ENCODE results near the gene EXTL2.
"Not testable (repeated sequence)": the region's sequence is repeated elsewhere in the genome, so short reads cannot be mapped to it uniquely, and the experiment has no call there.

EXTL2 gene

GRCh38 chr1:100889869-100890482 lies 4.7 kb downstream of the EXTL2 start:
- H2BK12ac ChIP-seq (ENCODE audit: low read length in 2 of 2); H3K9ac ChIP-seq (ENCODE audit: low read length); H4K91ac ChIP-seq (ENCODE audit: low read length); H3K4me2 ChIP-seq (ENCODE audit: low read length, poor library complexity, severe bottlenecking); H2BK5ac ChIP-seq (ENCODE audit: low read depth, low read length, poor library complexity, severe bottlenecking); H4K8ac ChIP-seq (ENCODE audit: low read length); H3K9me3 ChIP-seq (ENCODE audit: control insufficient read depth, low read length); H3K4me3 ChIP-seq (ENCODE audit: insufficient read depth in 1 of 2, low read depth in 1 of 2, low read length in 2 of 2); H3K14ac ChIP-seq (ENCODE audit: low read length in 2 of 2); H2BK120ac ChIP-seq (ENCODE audit: low read depth, low read length); H3K4ac ChIP-seq (ENCODE audit: low read depth in 1 of 2, low read length in 2 of 2); H3K36me3 ChIP-seq (ENCODE audit: control insufficient read depth in 1 of 2, insufficient read depth in 2 of 2, low read depth in 1 of 2, low read length in 2 of 2); H2AFZ ChIP-seq (ENCODE audit: low read depth, low read length); H3K27ac ChIP-seq (ENCODE audit: low read length, poor library complexity, severe bottlenecking); H3K18ac ChIP-seq (ENCODE audit: low read depth in 1 of 2, low read length in 2 of 2); DNase-seq; H2AK5ac ChIP-seq (ENCODE audit: low read length, severe bottlenecking); H3K23ac ChIP-seq (ENCODE audit: low read length in 2 of 2); H3K27me3 ChIP-seq (ENCODE audit: control insufficient read depth in 1 of 2, insufficient read depth in 1 of 2, low read length in 2 of 2); H3K4me1 ChIP-seq (ENCODE audit: control insufficient read depth, insufficient read depth, low read depth, low read length): not testable (repeated sequence)
- peaks cover 29% of the 10 kb centered on the region for H3K79me1 ChIP-seq (replicated peaks; ENCODE audit: low read length, poor library complexity, severe bottlenecking)
- 100% methylated on average over 2 of the region's 2 CpGs for WGBS
- peak overlapping the region; percentile 23 for H2BK15ac ChIP-seq (ENCODE audit: low read depth, poor library complexity, severe bottlenecking)

- not testable (repeated sequence) for H2BK12ac ChIP-seq (ENCODE audit: low read length in 2 of 2); H2BK15ac ChIP-seq (ENCODE audit: low read depth, poor library complexity, severe bottlenecking); H3K4me2 ChIP-seq (ENCODE audit: low read length, poor library complexity, severe bottlenecking); DNase-seq; H2AFZ ChIP-seq (ENCODE audit: low read depth, low read length); H3K14ac ChIP-seq (ENCODE audit: low read length in 2 of 2); H3K4ac ChIP-seq (ENCODE audit: low read depth in 1 of 2, low read length in 2 of 2); H2BK5ac ChIP-seq (ENCODE audit: low read depth, low read length, poor library complexity, severe bottlenecking); H3K4me1 ChIP-seq (ENCODE audit: control insufficient read depth, insufficient read depth, low read depth, low read length); H3K23ac ChIP-seq (ENCODE audit: low read length in 2 of 2); H3K27me3 ChIP-seq (ENCODE audit: control insufficient read depth in 1 of 2, insufficient read depth in 1 of 2, low read length in 2 of 2); H3K4me3 ChIP-seq (ENCODE audit: insufficient read depth in 1 of 2, low read depth in 1 of 2, low read length in 2 of 2); H3K27ac ChIP-seq (ENCODE audit: low read length, poor library complexity, severe bottlenecking); H2AK5ac ChIP-seq (ENCODE audit: low read length, severe bottlenecking); H3K9ac ChIP-seq (ENCODE audit: low read length); H3K36me3 ChIP-seq (ENCODE audit: control insufficient read depth in 1 of 2, insufficient read depth in 2 of 2, low read depth in 1 of 2, low read length in 2 of 2); H3K9me3 ChIP-seq (ENCODE audit: control insufficient read depth, low read length); H3K18ac ChIP-seq (ENCODE audit: low read depth in 1 of 2, low read length in 2 of 2); H4K91ac ChIP-seq (ENCODE audit: low read length); H4K8ac ChIP-seq (ENCODE audit: low read length); H2BK120ac ChIP-seq (ENCODE audit: low read depth, low read length)
- H3K79me1 ChIP-seq (replicated peaks; ENCODE audit: low read length, poor library complexity, severe bottlenecking): peaks cover 29% of the 10 kb centered on the region
- no CpG with 5 or more reads among the region's 1 CpG for WGBS
Observed at GRCh38 chr1:100889007-100889406, 5.6 kb downstream of the EXTL2 start.

GRCh38 chr1:100883963-100884362 lies 10.7 kb downstream of the EXTL2 start:
- Histone ChIP-seq H3K9me3 (ENCODE audit: control insufficient read depth, low read length) (no peaks in the 10 kb centered on the region), H3K9ac (ENCODE audit: low read length) (no peak overlapping the region), H3K4me3 (ENCODE audit: insufficient read depth in 1 of 2, low read depth in 1 of 2, low read length in 2 of 2) (no peak overlapping the region), H3K36me3 (ENCODE audit: control insufficient read depth in 1 of 2, insufficient read depth in 2 of 2, low read depth in 1 of 2, low read length in 2 of 2) (peaks cover 2 to 4% of the 10 kb centered on the region in 2 experiments), H3K4me2 (ENCODE audit: low read length, poor library complexity, severe bottlenecking) (no peak overlapping the region), H3K23ac (ENCODE audit: low read length in 2 of 2) (no peak overlapping the region), H2AK5ac (ENCODE audit: low read length, severe bottlenecking) (no peak overlapping the region), H4K91ac (ENCODE audit: low read length) (no peak overlapping the region), H3K18ac (ENCODE audit: low read depth in 1 of 2, low read length in 2 of 2) (no peak overlapping the region), H2BK15ac (ENCODE audit: low read depth, poor library complexity, severe bottlenecking) (no peak overlapping the region), H3K4ac (ENCODE audit: low read depth in 1 of 2, low read length in 2 of 2) (no peak overlapping the region), H3K14ac (ENCODE audit: low read length in 2 of 2) (no peak overlapping the region), H2AFZ (ENCODE audit: low read depth, low read length) (no peak overlapping the region), H3K79me1 (replicated peaks; ENCODE audit: low read length, poor library complexity, severe bottlenecking) (peaks cover 8% of the 10 kb centered on the region), H3K4me1 (ENCODE audit: control insufficient read depth, insufficient read depth, low read depth, low read length) (no peaks in the 10 kb centered on the region), H4K8ac (ENCODE audit: low read length) (no peak overlapping the region), H3K27me3 (ENCODE audit: control insufficient read depth in 1 of 2, insufficient read depth in 1 of 2, low read length in 2 of 2) (no peaks in the 10 kb centered on the region), H2BK5ac (ENCODE audit: low read depth, low read length, poor library complexity, severe bottlenecking) (no peak overlapping the region), H3K27ac (ENCODE audit: low read length, poor library complexity, severe bottlenecking) (no peak overlapping the region), H2BK120ac (ENCODE audit: low read depth, low read length) (no peak overlapping the region), H2BK12ac (ENCODE audit: low read length in 2 of 2) (no peak overlapping the region)
- 51% methylated on average over 2 of the region's 4 CpGs for WGBS
- peak; percentile 26 for DNase-seq

- Histone ChIP-seq H3K9me3 (ENCODE audit: control insufficient read depth, low read length) (no peaks in the 10 kb centered on the region), H2AFZ (ENCODE audit: low read depth, low read length) (no peak overlapping the region), H2AK5ac (ENCODE audit: low read length, severe bottlenecking) (peak overlapping the region; percentile 65), H3K9ac (ENCODE audit: low read length) (no peak overlapping the region), H3K27ac (ENCODE audit: low read length, poor library complexity, severe bottlenecking) (no peak overlapping the region), H3K4me3 (ENCODE audit: insufficient read depth in 1 of 2, low read depth in 1 of 2, low read length in 2 of 2) (no peak overlapping the region), H4K8ac (ENCODE audit: low read length) (no peak overlapping the region), H3K36me3 (ENCODE audit: control insufficient read depth in 1 of 2, insufficient read depth in 2 of 2, low read depth in 1 of 2, low read length in 2 of 2) (peaks cover 1% of the 10 kb centered on the region in 2 experiments), H3K27me3 (ENCODE audit: control insufficient read depth in 1 of 2, insufficient read depth in 1 of 2, low read length in 2 of 2) (no peaks in the 10 kb centered on the region), H3K4ac (ENCODE audit: low read depth in 1 of 2, low read length in 2 of 2) (no peak overlapping the region), H2BK5ac (ENCODE audit: low read depth, low read length, poor library complexity, severe bottlenecking) (no peak overlapping the region), H2BK15ac (ENCODE audit: low read depth, poor library complexity, severe bottlenecking) (no peak overlapping the region), H3K14ac (ENCODE audit: low read length in 2 of 2) (no peak overlapping the region), H2BK120ac (ENCODE audit: low read depth, low read length) (no peak overlapping the region), H3K79me1 (replicated peaks; ENCODE audit: low read length, poor library complexity, severe bottlenecking) (peaks cover 7% of the 10 kb centered on the region), H3K4me1 (ENCODE audit: control insufficient read depth, insufficient read depth, low read depth, low read length) (no peaks in the 10 kb centered on the region), H3K23ac (ENCODE audit: low read length in 2 of 2) (no peak overlapping the region), H2BK12ac (ENCODE audit: low read length in 2 of 2) (no peak overlapping the region), H3K18ac (ENCODE audit: low read depth in 1 of 2, low read length in 2 of 2) (no peak overlapping the region), H4K91ac (ENCODE audit: low read length) (no peak overlapping the region), H3K4me2 (ENCODE audit: low read length, poor library complexity, severe bottlenecking) (no peak overlapping the region)
- DNase-seq: no peak
- WGBS: 69% methylated on average over 2 of the region's 2 CpGs
Observed at GRCh38 chr1:100882698-100883097, 11.9 kb downstream of the EXTL2 start.

Data from mesenchymal stem cell (in vitro differentiated cells and primary cell).